ENCODE data around the gene ZNF76.
"Not testable (repeated sequence)": the region's sequence is repeated elsewhere in the genome, so short reads cannot be mapped to it uniquely, and the experiment has no call there.

Gene ZNF76

GRCh38 chr6:35319346-35320030, 60.0 kb downstream of the ZNF76 start:
- Histone ChIP-seq H3K36me3 (ENCODE audit: control insufficient read depth in 1 of 2, insufficient read depth in 2 of 2, low read length in 2 of 2) (peaks cover 0 to 21% of the 10 kb centered on the region in 2 donors), H3K9me3 (ENCODE audit: control insufficient read depth in 1 of 2, low read length in 2 of 2) (no peaks in the 10 kb centered on the region), H3K27me3 (ENCODE audit: control insufficient read depth in 1 of 2, insufficient read depth in 2 of 2, low read length in 2 of 2) (no peaks in the 10 kb centered on the region), H3K27ac (ENCODE audit: low read depth, low read length) (no peak overlapping the region), H3K4me3 (ENCODE audit: low read depth in 1 of 2, low read length in 2 of 2) (no peak overlapping the region), H3K9ac (ENCODE audit: low read depth in 1 of 2, low read length in 2 of 2) (peak overlapping the region in 1 of 2 donors; percentile 15), H3K4me1 (ENCODE audit: control insufficient read depth in 1 of 2, insufficient read depth in 2 of 2, low read length in 2 of 2) (peaks cover 14 to 15% of the 10 kb centered on the region in 2 donors)

DNA sequence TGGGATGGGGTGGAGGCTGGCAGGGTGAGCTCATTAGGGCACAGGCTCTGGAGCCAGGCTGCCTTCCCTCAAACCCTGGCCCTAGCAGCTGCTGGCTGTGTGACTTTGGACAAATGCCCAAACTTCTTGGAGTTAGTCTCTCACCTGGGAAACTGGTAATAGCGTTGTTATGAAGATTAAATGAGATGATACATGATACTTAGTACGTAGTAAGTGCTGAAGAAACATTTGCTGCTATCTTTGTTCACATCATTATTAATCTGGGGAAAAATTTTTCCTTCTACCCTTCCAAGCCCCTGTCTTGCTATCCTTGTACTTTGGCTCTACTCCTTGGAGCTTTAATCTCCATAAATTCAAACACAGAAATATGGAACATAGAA, 60.5 kb downstream of the ZNF76 start:
- peaks cover 14 to 15% of the 10 kb centered on the region in 2 donors for H3K4me1 ChIP-seq (ENCODE audit: control insufficient read depth in 1 of 2, insufficient read depth in 2 of 2, low read length in 2 of 2)
- H3K4me3 ChIP-seq (ENCODE audit: low read depth in 1 of 2, low read length in 2 of 2), result no peak overlapping the region
- H3K27me3 ChIP-seq (ENCODE audit: control insufficient read depth in 1 of 2, insufficient read depth in 2 of 2, low read length in 2 of 2), result no peaks in the 10 kb centered on the region
- H3K9ac ChIP-seq (ENCODE audit: low read depth in 1 of 2, low read length in 2 of 2), result no peak overlapping the region
- H3K9me3 ChIP-seq (ENCODE audit: control insufficient read depth in 1 of 2, low read length in 2 of 2), result no peaks in the 10 kb centered on the region
- peaks cover 0 to 21% of the 10 kb centered on the region in 2 donors for H3K36me3 ChIP-seq (ENCODE audit: control insufficient read depth in 1 of 2, insufficient read depth in 2 of 2, low read length in 2 of 2)
- no peak overlapping the region for H3K27ac ChIP-seq (ENCODE audit: low read depth, low read length)

- Histone ChIP-seq H3K27me3 (ENCODE audit: control insufficient read depth in 1 of 2, insufficient read depth in 2 of 2, low read length in 2 of 2) (no peaks in the 10 kb centered on the region), H3K9me3 (ENCODE audit: control insufficient read depth in 1 of 2, low read length in 2 of 2) (no peaks in the 10 kb centered on the region), H3K36me3 (ENCODE audit: control insufficient read depth in 1 of 2, insufficient read depth in 2 of 2, low read length in 2 of 2) (peaks cover 0 to 21% of the 10 kb centered on the region in 2 donors), H3K27ac (ENCODE audit: low read depth, low read length) (no peak overlapping the region), H3K4me1 (ENCODE audit: control insufficient read depth in 1 of 2, insufficient read depth in 2 of 2, low read length in 2 of 2) (peaks cover 14 to 15% of the 10 kb centered on the region in 2 donors), H3K9ac (ENCODE audit: low read depth in 1 of 2, low read length in 2 of 2) (no peak overlapping the region), H3K4me3 (ENCODE audit: low read depth in 1 of 2, low read length in 2 of 2) (no peak overlapping the region)
Observed at GRCh38 chr6:35321091-35321490, 61.6 kb downstream of the ZNF76 start.

DNA sequence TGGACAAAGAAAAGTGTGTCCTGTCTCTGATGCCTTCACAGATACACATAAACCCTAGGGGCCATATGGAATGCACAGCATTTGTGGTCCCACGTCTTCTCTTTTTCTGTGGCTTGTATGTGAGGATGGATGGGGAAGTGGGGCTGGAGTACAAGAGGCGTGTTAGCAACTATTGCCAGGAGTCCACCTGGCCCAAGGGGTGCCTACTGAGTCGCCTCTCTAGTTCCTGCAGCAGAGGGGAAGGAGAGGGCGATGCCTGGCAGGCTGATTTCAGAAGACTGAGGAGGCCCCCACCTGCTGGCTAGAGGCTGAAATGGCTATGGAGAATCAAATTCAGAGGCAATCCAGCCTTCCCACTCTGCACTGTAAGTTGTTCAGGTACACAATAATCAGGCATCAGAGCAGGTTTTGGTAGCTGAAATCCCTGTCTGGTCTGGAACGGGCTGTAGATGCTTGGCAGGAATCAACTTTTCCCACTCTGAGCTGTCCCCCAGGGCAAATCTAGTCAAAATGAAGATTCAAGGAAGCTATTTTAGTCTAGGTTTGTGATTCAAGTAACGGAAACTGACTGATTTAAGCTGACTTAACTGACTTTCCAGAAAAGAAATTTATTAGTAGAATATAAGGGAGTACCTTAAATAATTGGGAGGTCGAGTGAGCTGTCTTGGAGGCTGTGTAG, 68.0 kb downstream of the ZNF76 start:
- Histone ChIP-seq H3K27ac (ENCODE audit: low read depth, low read length) (no peak overlapping the region), H3K9me3 (ENCODE audit: control insufficient read depth in 1 of 2, low read length in 2 of 2) (peaks cover 0 to 1% of the 10 kb centered on the region in 2 donors), H3K4me3 (ENCODE audit: low read depth in 1 of 2, low read length in 2 of 2) (no peak overlapping the region), H3K36me3 (ENCODE audit: control insufficient read depth in 1 of 2, insufficient read depth in 2 of 2, low read length in 2 of 2) (no peaks in the 10 kb centered on the region), H3K9ac (ENCODE audit: low read depth in 1 of 2, low read length in 2 of 2) (no peak overlapping the region), H3K27me3 (ENCODE audit: control insufficient read depth in 1 of 2, insufficient read depth in 2 of 2, low read length in 2 of 2) (no peaks in the 10 kb centered on the region), H3K4me1 (ENCODE audit: control insufficient read depth in 1 of 2, insufficient read depth in 2 of 2, low read length in 2 of 2) (no peaks in the 10 kb centered on the region)

- H3K27ac ChIP-seq (ENCODE audit: low read depth, low read length), result no peak overlapping the region
- no peak overlapping the region for H3K4me3 ChIP-seq (ENCODE audit: low read depth in 1 of 2, low read length in 2 of 2)
- no peaks in the 10 kb centered on the region for H3K27me3 ChIP-seq (ENCODE audit: control insufficient read depth in 1 of 2, insufficient read depth in 2 of 2, low read length in 2 of 2)
- H3K36me3 ChIP-seq (ENCODE audit: control insufficient read depth in 1 of 2, insufficient read depth in 2 of 2, low read length in 2 of 2), result no peaks in the 10 kb centered on the region
- no peaks in the 10 kb centered on the region for H3K4me1 ChIP-seq (ENCODE audit: control insufficient read depth in 1 of 2, insufficient read depth in 2 of 2, low read length in 2 of 2)
- H3K9me3 ChIP-seq (ENCODE audit: control insufficient read depth in 1 of 2, low read length in 2 of 2), result peaks cover 0 to 1% of the 10 kb centered on the region in 2 donors
- no peak overlapping the region for H3K9ac ChIP-seq (ENCODE audit: low read depth in 1 of 2, low read length in 2 of 2)
Observed at GRCh38 chr6:35328108-35328723, 68.7 kb downstream of the ZNF76 start.

- not testable (repeated sequence) for H3K27me3 ChIP-seq (ENCODE audit: control insufficient read depth in 1 of 2, insufficient read depth in 2 of 2, low read length in 2 of 2); H3K4me1 ChIP-seq (ENCODE audit: control insufficient read depth in 1 of 2, insufficient read depth in 2 of 2, low read length in 2 of 2); H3K4me3 ChIP-seq (ENCODE audit: low read depth in 1 of 2, low read length in 2 of 2); H3K9me3 ChIP-seq (ENCODE audit: control insufficient read depth in 1 of 2, low read length in 2 of 2); H3K9ac ChIP-seq (ENCODE audit: low read depth in 1 of 2, low read length in 2 of 2); H3K36me3 ChIP-seq (ENCODE audit: control insufficient read depth in 1 of 2, insufficient read depth in 2 of 2, low read length in 2 of 2); H3K27ac ChIP-seq (ENCODE audit: low read depth, low read length)
Observed at GRCh38 chr6:35328965-35329364, 69.4 kb downstream of the ZNF76 start.

DNA sequence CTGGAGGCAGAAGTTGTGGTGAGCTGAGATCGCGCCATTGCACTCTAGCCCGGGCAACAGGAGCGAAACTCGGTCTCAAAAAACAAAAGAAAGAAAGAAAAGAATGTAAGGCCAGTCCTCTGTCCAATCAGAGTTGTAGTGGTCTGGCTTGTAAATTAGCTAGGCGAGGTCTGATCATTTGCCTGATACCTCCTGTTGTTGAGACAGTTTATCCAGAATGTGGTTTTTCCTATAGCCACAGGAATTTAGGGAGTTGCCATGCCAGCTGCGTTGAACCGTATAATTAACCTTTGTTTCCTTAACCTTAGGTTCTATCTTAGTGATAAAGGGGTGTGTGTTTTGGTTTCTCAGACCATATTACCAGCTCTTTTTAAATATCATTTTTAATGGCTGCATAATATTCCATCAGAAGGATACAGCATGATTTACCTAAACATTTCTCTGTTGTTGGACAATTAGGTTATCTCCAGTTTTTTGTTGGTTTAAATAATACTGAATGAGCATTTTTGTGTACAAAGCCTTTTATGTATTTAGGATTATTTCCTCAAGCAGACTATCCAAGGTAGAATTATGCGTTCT, 71.1 kb downstream of the ZNF76 start:
- no peak overlapping the region for H3K9ac ChIP-seq (ENCODE audit: low read depth in 1 of 2, low read length in 2 of 2)
- H3K4me3 ChIP-seq (ENCODE audit: low read depth in 1 of 2, low read length in 2 of 2), result no peak overlapping the region
- no peaks in the 10 kb centered on the region for H3K4me1 ChIP-seq (ENCODE audit: control insufficient read depth in 1 of 2, insufficient read depth in 2 of 2, low read length in 2 of 2)
- H3K27ac ChIP-seq (ENCODE audit: low read depth, low read length), result no peak overlapping the region
- H3K36me3 ChIP-seq (ENCODE audit: control insufficient read depth in 1 of 2, insufficient read depth in 2 of 2, low read length in 2 of 2), result no peaks in the 10 kb centered on the region
- H3K27me3 ChIP-seq (ENCODE audit: control insufficient read depth in 1 of 2, insufficient read depth in 2 of 2, low read length in 2 of 2), result no peaks in the 10 kb centered on the region
- peaks cover 0 to 1% of the 10 kb centered on the region in 2 donors for H3K9me3 ChIP-seq (ENCODE audit: control insufficient read depth in 1 of 2, low read length in 2 of 2)

DNA sequence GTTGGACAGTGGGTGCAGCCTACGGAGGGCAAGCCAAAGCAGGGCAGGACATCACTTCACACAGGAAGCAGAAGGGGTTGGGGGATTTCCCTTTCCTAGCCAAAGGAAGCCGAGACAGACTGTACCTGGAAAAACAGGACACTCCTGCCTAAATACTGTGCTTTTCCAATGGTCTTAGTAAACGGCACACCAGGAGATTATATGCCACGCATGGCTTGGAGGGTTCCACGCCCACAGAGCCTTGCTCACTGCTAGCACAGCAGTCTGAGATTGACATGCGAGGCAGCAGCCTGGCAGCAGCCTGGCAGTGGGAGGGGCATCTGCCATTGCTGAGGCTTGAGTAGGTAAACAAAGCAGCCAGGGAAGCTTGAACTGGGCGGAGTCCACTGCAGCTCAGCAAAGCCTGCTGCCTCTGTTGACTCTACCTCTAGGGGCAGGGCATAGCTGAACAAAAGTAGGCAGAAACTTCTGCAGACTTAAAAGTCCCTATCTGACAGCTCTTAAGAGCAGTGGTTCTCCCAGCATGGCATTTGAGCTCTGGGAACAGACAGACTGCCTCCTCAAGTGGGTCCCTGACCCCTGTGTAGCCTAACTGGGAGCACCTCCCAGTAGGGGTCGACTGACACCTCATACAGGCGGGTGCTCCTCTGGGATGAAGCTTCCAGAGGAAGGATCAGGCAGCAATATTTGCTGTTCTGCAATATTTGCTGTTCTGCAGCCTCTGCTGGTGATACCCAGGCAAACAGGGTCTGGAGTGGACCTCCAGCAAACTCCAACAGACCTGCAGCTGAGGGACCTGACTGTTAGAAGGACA, 72.7 kb downstream of the ZNF76 start:
- not testable (repeated sequence) for H3K9me3 ChIP-seq (ENCODE audit: control insufficient read depth in 1 of 2, low read length in 2 of 2); H3K9ac ChIP-seq (ENCODE audit: low read depth in 1 of 2, low read length in 2 of 2); H3K36me3 ChIP-seq (ENCODE audit: control insufficient read depth in 1 of 2, insufficient read depth in 2 of 2, low read length in 2 of 2); H3K4me3 ChIP-seq (ENCODE audit: low read depth in 1 of 2, low read length in 2 of 2); H3K4me1 ChIP-seq (ENCODE audit: control insufficient read depth in 1 of 2, insufficient read depth in 2 of 2, low read length in 2 of 2); H3K27ac ChIP-seq (ENCODE audit: low read depth, low read length); H3K27me3 ChIP-seq (ENCODE audit: control insufficient read depth in 1 of 2, insufficient read depth in 2 of 2, low read length in 2 of 2)

DNA sequence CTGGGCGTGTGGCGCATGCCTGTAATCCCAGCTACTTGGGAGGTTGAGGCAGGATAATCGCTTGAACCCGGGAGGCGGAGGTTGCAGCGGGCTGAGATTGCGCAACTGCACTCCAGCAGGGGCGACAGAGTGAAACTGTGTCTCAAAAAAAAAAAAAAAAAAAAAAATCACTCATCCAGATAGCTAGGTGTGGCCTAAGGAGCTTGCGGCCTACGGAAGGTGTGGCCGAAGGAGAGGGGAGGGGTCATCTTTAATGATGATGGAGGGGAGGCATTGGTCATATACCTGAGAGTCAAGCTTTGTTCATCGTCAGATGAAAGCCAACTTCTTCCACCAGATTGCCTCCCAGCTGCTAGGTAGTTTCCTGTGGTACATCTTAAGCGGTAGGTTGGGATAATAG, 82.0 kb downstream of the ZNF76 start:
- Histone ChIP-seq H3K27ac (ENCODE audit: low read depth, low read length) (no peak overlapping the region), H3K27me3 (ENCODE audit: control insufficient read depth in 1 of 2, insufficient read depth in 2 of 2, low read length in 2 of 2) (no peaks in the 10 kb centered on the region), H3K36me3 (ENCODE audit: control insufficient read depth in 1 of 2, insufficient read depth in 2 of 2, low read length in 2 of 2) (peaks cover 0 to 10% of the 10 kb centered on the region in 2 donors), H3K9ac (ENCODE audit: low read depth in 1 of 2, low read length in 2 of 2) (no peak overlapping the region), H3K4me1 (ENCODE audit: control insufficient read depth in 1 of 2, insufficient read depth in 2 of 2, low read length in 2 of 2) (peaks cover 13 to 14% of the 10 kb centered on the region in 2 donors), H3K9me3 (ENCODE audit: control insufficient read depth in 1 of 2, low read length in 2 of 2) (no peaks in the 10 kb centered on the region), H3K4me3 (ENCODE audit: low read depth in 1 of 2, low read length in 2 of 2) (no peak overlapping the region)
